Measurements from ENCODE around the gene PRSS53. TPM values are rescaled to one million over a fixed set of nuclear protein-coding genes. Genes with fewer than 3 reads are reported as not detected.

Gene PRSS53
- total RNA-seq, 2 donors from 2014 or later = 1.7 to 2.8 TPM

DNA sequence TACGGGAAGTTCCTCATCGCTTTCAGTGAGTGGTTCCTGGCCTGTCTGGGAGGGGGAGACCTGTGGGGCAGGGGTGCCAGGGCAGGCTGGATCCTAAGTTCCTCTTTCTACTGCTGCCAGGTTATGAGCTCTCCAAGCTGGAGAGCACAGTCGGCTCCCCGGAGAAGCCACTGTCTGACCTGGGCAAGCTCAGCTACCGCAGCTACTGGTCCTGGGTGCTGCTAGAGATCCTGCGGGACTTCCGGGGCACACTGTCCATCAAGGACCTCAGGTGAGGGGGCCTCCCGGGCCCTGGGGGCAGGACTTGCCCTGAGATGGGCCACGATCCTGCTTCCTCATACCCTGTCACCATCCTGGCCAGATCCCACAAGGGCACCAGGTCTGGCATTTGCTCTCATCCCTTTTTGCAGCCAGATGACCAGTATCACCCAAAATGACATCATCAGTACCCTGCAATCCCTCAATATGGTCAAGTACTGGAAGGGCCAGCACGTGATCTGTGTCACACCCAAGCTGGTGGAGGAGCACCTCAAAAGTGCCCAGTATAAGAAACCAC, 41.7 kb upstream of the PRSS53 start:
- Mint-ChIP-seq H3K27ac (peak overlapping the region; percentile 48), H3K36me3 (ENCODE audit: low read depth) (peaks cover 26% of the 10 kb centered on the region), H3K4me3 (no peak overlapping the region), H3K4me1 (peaks cover 21% of the 10 kb centered on the region), H3K27me3 (ENCODE audit: insufficient read depth) (no peaks in the 10 kb centered on the region), H3K9me3 (no peaks in the 10 kb centered on the region)
- H3K4me1 ChIP-seq (ENCODE audit: control insufficient read depth, insufficient read depth, low read length) = peaks cover 10% of the 10 kb centered on the region
- H3K9me3 ChIP-seq (ENCODE audit: control insufficient read depth, low read length) = no peaks in the 10 kb centered on the region
- no peak overlapping the region for H3K9ac ChIP-seq (ENCODE audit: extremely low read depth, low read length, poor library complexity, severe bottlenecking)
- WGBS, 2 experiments (ENCODE audit: insufficient coverage in 1 of 2, insufficient read length in 1 of 2) = 96 to 100% methylated on average over 4 to 10 of the region's 10 CpGs
- H3K36me3 ChIP-seq (ENCODE audit: control insufficient read depth, insufficient read depth, low read length) = peaks cover 19% of the 10 kb centered on the region
- no peaks in the 10 kb centered on the region for H3K27me3 ChIP-seq (ENCODE audit: control insufficient read depth, insufficient read depth, low read length, poor library complexity, severe bottlenecking)
- TF ChIP-seq, protein P1, sequence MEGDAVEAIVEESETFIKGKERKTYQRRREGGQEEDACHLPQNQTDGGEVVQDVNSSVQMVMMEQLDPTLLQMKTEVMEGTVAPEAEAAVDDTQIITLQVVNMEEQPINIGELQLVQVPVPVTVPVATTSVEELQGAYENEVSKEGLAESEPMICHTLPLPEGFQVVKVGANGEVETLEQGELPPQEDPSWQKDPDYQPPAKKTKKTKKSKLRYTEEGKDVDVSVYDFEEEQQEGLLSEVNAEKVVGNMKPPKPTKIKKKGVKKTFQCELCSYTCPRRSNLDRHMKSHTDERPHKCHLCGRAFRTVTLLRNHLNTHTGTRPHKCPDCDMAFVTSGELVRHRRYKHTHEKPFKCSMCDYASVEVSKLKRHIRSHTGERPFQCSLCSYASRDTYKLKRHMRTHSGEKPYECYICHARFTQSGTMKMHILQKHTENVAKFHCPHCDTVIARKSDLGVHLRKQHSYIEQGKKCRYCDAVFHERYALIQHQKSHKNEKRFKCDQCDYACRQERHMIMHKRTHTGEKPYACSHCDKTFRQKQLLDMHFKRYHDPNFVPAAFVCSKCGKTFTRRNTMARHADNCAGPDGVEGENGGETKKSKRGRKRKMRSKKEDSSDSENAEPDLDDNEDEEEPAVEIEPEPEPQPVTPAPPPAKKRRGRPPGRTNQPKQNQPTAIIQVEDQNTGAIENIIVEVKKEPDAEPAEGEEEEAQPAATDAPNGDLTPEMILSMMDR (conservative IDR thresholded peaks at IDR 0.05) = no peak
- no peak for DNase-seq
- H3K4me3 ChIP-seq (ENCODE audit: low read length) = no peak overlapping the region
- no peak overlapping the region for H3K27ac ChIP-seq (ENCODE audit: low read depth, low read length)

DNA sequence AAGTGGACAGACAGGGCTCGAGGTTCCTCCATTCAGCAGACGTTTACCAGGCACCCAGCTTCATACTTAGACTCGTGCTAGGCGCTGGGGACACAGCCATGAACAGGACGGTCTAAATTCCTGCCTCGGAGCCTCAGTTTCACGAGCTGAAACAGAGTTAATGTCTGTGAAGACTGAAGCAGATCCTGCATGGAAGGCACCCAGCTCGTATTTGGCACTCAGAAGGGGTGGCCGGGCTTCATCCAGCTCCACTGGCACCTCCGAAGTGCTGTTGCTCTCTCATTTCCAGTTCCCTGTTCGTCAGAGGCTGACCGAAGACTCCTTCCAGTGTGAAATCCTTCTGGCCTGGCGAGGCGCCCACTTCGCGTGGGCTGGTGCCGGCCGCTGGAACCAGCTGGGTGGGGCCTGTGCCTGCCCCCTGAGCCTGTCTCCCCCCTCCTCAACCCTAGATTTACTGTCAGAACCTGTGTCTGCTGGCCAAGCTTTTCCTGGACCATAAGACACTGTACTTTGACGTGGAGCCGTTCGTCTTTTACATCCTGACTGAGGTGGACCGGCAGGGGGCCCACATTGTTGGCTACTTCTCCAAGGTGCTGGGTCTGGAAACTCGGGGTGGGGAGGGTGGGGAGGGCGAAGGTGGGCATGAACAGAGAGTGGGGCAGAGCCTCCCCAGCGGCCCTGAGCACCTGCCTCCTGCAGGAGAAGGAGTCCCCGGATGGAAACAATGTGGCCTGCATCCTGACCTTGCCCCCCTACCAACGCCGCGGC, 41.0 kb upstream of the PRSS53 start:
- H3K36me3 ChIP-seq (ENCODE audit: control insufficient read depth, insufficient read depth, low read length) = peaks cover 19% of the 10 kb centered on the region
- H3K36me3 Mint-ChIP-seq (ENCODE audit: low read depth) = peaks cover 26% of the 10 kb centered on the region
- H3K9ac ChIP-seq (ENCODE audit: extremely low read depth, low read length, poor library complexity, severe bottlenecking) = no peak overlapping the region
- H3K9me3 ChIP-seq (ENCODE audit: control insufficient read depth, low read length) = no peaks in the 10 kb centered on the region
- no peak overlapping the region for H3K27ac ChIP-seq (ENCODE audit: low read depth, low read length)
- 92 to 94% methylated on average over 25 to 29 of the region's 29 CpGs for WGBS, 2 experiments (ENCODE audit: insufficient coverage in 1 of 2, insufficient read length in 1 of 2)
- no peaks in the 10 kb centered on the region for H3K9me3 Mint-ChIP-seq
- H3K4me3 Mint-ChIP-seq = no peak overlapping the region
- no peak overlapping the region for H3K4me3 ChIP-seq (ENCODE audit: low read length)
- no peak for DNase-seq
- H3K4me1 Mint-ChIP-seq = peaks cover 21% of the 10 kb centered on the region
- TF ChIP-seq, protein P1 (conservative IDR thresholded peaks at IDR 0.05) = no peak
- no peaks in the 10 kb centered on the region for H3K27me3 Mint-ChIP-seq (ENCODE audit: insufficient read depth)
- H3K27ac Mint-ChIP-seq = peak overlapping the region; percentile 66
- no peaks in the 10 kb centered on the region for H3K27me3 ChIP-seq (ENCODE audit: control insufficient read depth, insufficient read depth, low read length, poor library complexity, severe bottlenecking)
- H3K4me1 ChIP-seq (ENCODE audit: control insufficient read depth, insufficient read depth, low read length) = peaks cover 10% of the 10 kb centered on the region

DNA sequence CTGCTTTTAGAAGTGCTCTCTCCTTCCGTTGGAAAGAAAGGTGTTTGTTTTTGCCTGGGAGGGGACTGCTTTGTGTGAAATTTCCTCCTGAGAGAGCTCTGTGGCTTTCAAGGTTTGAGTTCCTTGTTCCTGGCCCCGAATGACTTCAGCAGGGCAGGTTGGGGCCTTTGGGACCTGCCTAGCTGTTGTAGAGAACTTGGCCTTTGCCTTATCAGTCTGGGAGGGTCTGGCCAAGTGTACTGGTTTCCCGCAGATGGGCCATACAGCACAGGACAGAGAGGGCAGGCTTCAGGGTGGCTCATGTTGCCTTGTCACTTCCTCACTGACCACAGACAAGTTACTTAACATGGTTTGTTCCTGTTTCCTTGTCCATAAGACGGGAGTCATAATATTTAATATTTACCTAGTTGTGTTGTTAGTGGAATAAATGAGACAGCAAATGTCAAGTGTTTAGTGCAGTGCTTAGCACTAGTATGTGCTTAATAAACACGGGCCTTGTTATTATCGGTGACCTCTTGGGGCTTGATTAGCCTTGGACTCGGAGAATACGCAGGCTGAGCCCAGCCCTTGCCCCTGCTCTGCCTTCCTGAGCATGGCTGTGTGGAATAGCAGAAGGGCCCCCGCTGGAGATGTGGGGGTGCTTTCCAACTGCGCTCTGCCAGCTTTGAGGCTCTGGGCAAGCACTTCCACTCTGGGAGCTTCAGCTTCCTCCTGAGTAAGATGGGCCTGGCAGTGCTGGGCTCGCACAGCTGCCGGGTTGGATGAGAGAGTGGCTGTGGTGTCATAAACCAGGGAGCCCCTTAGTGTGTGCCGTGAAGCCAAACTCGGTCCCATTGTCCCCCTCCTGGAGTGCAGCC, 40.2 kb upstream of the PRSS53 start:
- Mint-ChIP-seq H3K36me3 (ENCODE audit: low read depth) (peaks cover 30% of the 10 kb centered on the region), H3K27me3 (ENCODE audit: insufficient read depth) (no peaks in the 10 kb centered on the region), H3K27ac (no peak overlapping the region), H3K4me1 (peaks cover 15% of the 10 kb centered on the region), H3K9me3 (no peaks in the 10 kb centered on the region), H3K4me3 (no peak overlapping the region)
- Histone ChIP-seq H3K9me3 (ENCODE audit: control insufficient read depth, low read length) (no peaks in the 10 kb centered on the region), H3K9ac (ENCODE audit: extremely low read depth, low read length, poor library complexity, severe bottlenecking) (no peak overlapping the region), H3K27ac (ENCODE audit: low read depth, low read length) (no peak overlapping the region), H3K4me1 (ENCODE audit: control insufficient read depth, insufficient read depth, low read length) (peaks cover 7% of the 10 kb centered on the region), H3K27me3 (ENCODE audit: control insufficient read depth, insufficient read depth, low read length, poor library complexity, severe bottlenecking) (no peaks in the 10 kb centered on the region), H3K36me3 (ENCODE audit: control insufficient read depth, insufficient read depth, low read length) (peaks cover 19% of the 10 kb centered on the region), H3K4me3 (ENCODE audit: low read length) (no peak overlapping the region)
- no peak for DNase-seq
- TF ChIP-seq, protein P1 (conservative IDR thresholded peaks at IDR 0.05) = no peak
- 91 to 99% methylated on average over 10 to 14 of the region's 14 CpGs for WGBS, 2 experiments (ENCODE audit: insufficient coverage in 1 of 2, insufficient read length in 1 of 2)

All from endodermal cell (in vitro differentiated cells).